Gastrocnemius medialis (tissue), 4 donors: Measurements from ENCODE around the gene UBQLN3. TPM values are rescaled to one million over a fixed set of nuclear protein-coding genes. Genes with fewer than 3 reads are reported as not detected.

Experiments used
- ATAC-seq, 2 donors: fragments of 150-250 bp; one replicate each; pipeline ENCODE4 v1.9.1; 2016
- DNase-seq, 2 donors: peaks; one replicate each; pipeline ENCODE4 v3.0.0-alpha.2; 2019
- H3K27ac ChIP-seq, 4 donors: fragments of 200-600 bp; sonication (generic); 1 replicate in 1 of 4; 2 replicates in 3 of 4; pipeline ENCODE4 v1.5.1; 2016 to 2018; ENCODE audit warnings: mild to moderate bottlenecking in 2 of 4, moderate library complexity in 1 of 4
- H3K27me3 ChIP-seq, 3 donors: fragments of 200-600 bp; sonication (generic) in 2 of 3; 1 replicate in 1 of 3; 2 replicates in 2 of 3; pipeline versions ENCODE4 v1.5.1 to v1.6.0; 2016 to 2019; ENCODE audit warnings: mild to moderate bottlenecking in 1 of 3, moderate library complexity in 1 of 3
- H3K36me3 ChIP-seq, 2 donors: fragments of 200-600 bp; sonication (generic) in 1 of 2; one replicate each; pipeline ENCODE4 v1.5.1; 2017 to 2018
- H3K4me1 ChIP-seq, 2 donors: fragments of 200-600 bp; sonication (generic) in 1 of 2; one replicate each; pipeline ENCODE4 v1.5.1; 2016 to 2017; ENCODE audit warnings: mild to moderate bottlenecking in 2 of 2
- H3K4me3 ChIP-seq, 4 donors: fragments of 200-600 bp; sonication (generic) in 3 of 4; 1 replicate in 1 of 4; 2 replicates in 3 of 4; pipeline ENCODE4 v1.5.1; 2016 to 2019; ENCODE audit warnings: mild to moderate bottlenecking in 2 of 4
- H3K9me3 ChIP-seq, 3 donors: fragments of 200-600 bp; sonication (generic) in 2 of 3; 1 replicate in 1 of 3; 2 replicates in 2 of 3; pipeline ENCODE4 v1.5.1; 2016 to 2019
- CTCF ChIP-seq, 5 experiments: fragments of 450-650 bp in 3 of 5; fragments of 200-600 bp in 2 of 5; sonication (generic) in 2 of 5; IDR thresholded peaks in 4 of 5; conservative IDR thresholded peaks in 1 of 5; 1 replicate in 4 of 5; 2 replicates in 1 of 5; pipeline ENCODE4 v1.5.1; 2016 to 2019; ENCODE audit warnings: antibody characterized with exemption in 5 of 5, mild to moderate bottlenecking in 3 of 5, moderate library complexity in 3 of 5
- POLR2A ChIP-seq, 2 donors: fragments of 450-650 bp; IDR thresholded peaks; one replicate each; pipeline ENCODE4 v1.6.1; 2017; ENCODE audit warnings: antibody characterized with exemption in 2 of 2, mild to moderate bottlenecking in 2 of 2, moderate library complexity in 2 of 2
- in situ Hi-C, 4 donors: fragments of 200-750 bp; cut with MboI; loops; one replicate each; pipeline versions ENCODE4 v1.15.0 to v1.8.0; 2017; ENCODE audit warnings: low sequenced_read_pairs in 4 of 4
- intact Hi-C: fragments of 100-400 bp; cut with DNase I; formaldehyde crosslinking; loops from one replicate; pipeline ENCODE4 v1.15.1; 2023; ENCODE audit warnings: low total_unique reads
- total RNA-seq, 4 donors: library from RNA; depleted of rRNA; stranded (reverse); fragments of >200 nt; gene quantifications; one replicate each; pipeline versions ENCODE4 v1.1.0 to v1.2.3, GENCODE V29; 2016

UBQLN3 gene
- total RNA-seq, 4 donors from 2014 or later = not detected

- in situ Hi-C loops = loop anchor here in 2 of 4 donors (10.0 to 25.0 kb wide), 2 partner anchors 316 to 324 kb away; partner anchors contain the start of gene OR52N2 (in 2 of the 2)
- intact Hi-C loops = no loop called here
- H3K27ac ChIP-seq = no peak within 1 kb of the TSS
These were observed 21.4 kb downstream of the UBQLN3 start, which contains the start of gene OR52D1 for GRCh38 chr11:5488385-5488784. OR52D1 (plus strand) TSS chr11:5488685; CDS start chr11:5488707, 22 bp downstream.

DNA sequence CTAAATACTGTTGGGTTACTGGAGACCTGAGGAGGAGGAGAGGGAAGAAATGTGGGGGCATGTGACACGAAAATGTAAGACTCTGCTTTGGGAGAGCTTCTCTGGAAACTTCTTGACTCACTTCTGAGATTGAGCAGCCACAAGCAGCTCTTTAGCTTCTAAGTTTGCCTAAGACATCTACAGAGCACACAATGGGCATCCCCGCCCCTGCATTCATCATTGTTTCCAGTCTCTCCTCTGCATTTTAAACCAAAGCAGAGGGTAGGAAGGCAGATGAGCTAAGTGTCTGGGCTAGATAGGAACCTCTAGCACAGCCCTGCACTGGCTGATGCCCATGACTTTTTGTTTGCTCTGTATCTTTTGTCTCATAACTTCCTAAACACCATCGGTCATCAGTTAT lies 23.3 kb downstream of the UBQLN3 start:
- no peak for TF ChIP-seq CTCF (IDR thresholded peaks at IDR 0.05 in 4 of 5, conservative IDR thresholded peaks at IDR 0.05 in 1 of 5)
- no peak for TF ChIP-seq POLR2A (IDR thresholded peaks at IDR 0.05)
- Histone ChIP-seq H3K4me1 (no peaks in the 10 kb centered on the region), H3K4me3 (no peak overlapping the region), H3K27me3 (no peaks in the 10 kb centered on the region), H3K9me3 (no peaks in the 10 kb centered on the region), H3K36me3 (no peaks in the 10 kb centered on the region), H3K27ac (no peak overlapping the region)
- intact Hi-C loops = no loop called here
- DNase-seq (no peak), ATAC-seq (no peak)
- in situ Hi-C loops = loop anchor here in 2 of 4 donors (10.0 to 25.0 kb wide), 2 partner anchors 318 to 326 kb away; partner anchors contain the start of gene OR52N2 (in 2 of the 2)

More at GRCh38 chr11:5488385-5488784, 21.4 kb downstream of the UBQLN3 start, which contains the start of gene OR52D1:
- Histone ChIP-seq H3K36me3 (no peaks in the 10 kb centered on the region), H3K9me3 (no peaks in the 10 kb centered on the region), H3K27me3 (no peaks in the 10 kb centered on the region), H3K4me1 (no peaks in the 10 kb centered on the region), H3K4me3 (no peak within 1 kb of the TSS)
- no peak for DNase-seq
- ATAC-seq = no peak
- TF ChIP-seq POLR2A (IDR thresholded peaks at IDR 0.05) (no peak), CTCF (IDR thresholded peaks at IDR 0.05 in 4 of 5, conservative IDR thresholded peaks at IDR 0.05 in 1 of 5) (no peak)

GRCh38 chr11:5486003-5486402 lies 23.8 kb downstream of the UBQLN3 start:
- in situ Hi-C loops = loop anchor here in 2 of 4 donors (10.0 to 25.0 kb wide), 2 partner anchors 319 to 326 kb away; partner anchors contain the start of gene OR52N2 (in 2 of the 2)

GRCh38 chr11:5476186-5476819 lies 33.5 kb downstream of the UBQLN3 start:
- no peak overlapping the region for H3K27ac ChIP-seq
- H3K27me3 ChIP-seq = no peaks in the 10 kb centered on the region
- H3K4me1 ChIP-seq = no peaks in the 10 kb centered on the region
- DNase-seq (no peak), ATAC-seq (no peak)
- intact Hi-C loops (loop anchor here (5.0 kb wide), 1 partner anchor 876 kb away; no protein-coding TSS in a partner anchor), in situ Hi-C loops (loop anchor here in 2 of 4 donors (10.0 to 25.0 kb wide), 2 partner anchors 328 to 336 kb away; partner anchors contain the start of gene OR52N2 (in 2 of the 2))
- H3K9me3 ChIP-seq = no peaks in the 10 kb centered on the region
- H3K4me3 ChIP-seq = no peak overlapping the region
- no peaks in the 10 kb centered on the region for H3K36me3 ChIP-seq
- TF ChIP-seq POLR2A (IDR thresholded peaks at IDR 0.05) (no peak), CTCF (IDR thresholded peaks at IDR 0.05 in 4 of 5, conservative IDR thresholded peaks at IDR 0.05 in 1 of 5) (peak in 4 of 5 experiments; percentile 24 to 66 (median 42))

More at GRCh38 chr11:5486003-5486402, 23.8 kb downstream of the UBQLN3 start:
- TF ChIP-seq POLR2A (IDR thresholded peaks at IDR 0.05) = no peak
- H3K27me3 ChIP-seq = no peaks in the 10 kb centered on the region
- H3K27ac ChIP-seq = no peak overlapping the region
- ATAC-seq = no peak
- DNase-seq = no peak
- H3K4me3 ChIP-seq = no peak overlapping the region
- no peaks in the 10 kb centered on the region for H3K4me1 ChIP-seq
- H3K36me3 ChIP-seq = no peaks in the 10 kb centered on the region
- H3K9me3 ChIP-seq = no peaks in the 10 kb centered on the region
- intact Hi-C loops = no loop called here

- H3K36me3 ChIP-seq = no peaks in the 10 kb centered on the region
- in situ Hi-C loops = loop anchor here in 1 of 4 donors (10.0 kb wide), 1 partner anchor 331 kb away; the partner anchor contains the start of gene OR52N2
- intact Hi-C loops = loop anchor here (2.0 kb wide), 1 partner anchor 335 kb away; the partner anchor contains the start of gene OR52N2
These were observed 35.8 kb downstream of the UBQLN3 start for GRCh38 chr11:5473921-5474320.

More at GRCh38 chr11:5473921-5474320, 35.8 kb downstream of the UBQLN3 start:
- H3K27ac ChIP-seq = no peak overlapping the region
- TF ChIP-seq POLR2A (IDR thresholded peaks at IDR 0.05) = no peak
- no peak for TF ChIP-seq CTCF (IDR thresholded peaks at IDR 0.05 in 4 of 5, conservative IDR thresholded peaks at IDR 0.05 in 1 of 5)
- DNase-seq = no peak
- H3K4me1 ChIP-seq = no peaks in the 10 kb centered on the region
- H3K4me3 ChIP-seq = no peak overlapping the region
- no peaks in the 10 kb centered on the region for H3K27me3 ChIP-seq
- ATAC-seq = no peak
- H3K9me3 ChIP-seq = no peaks in the 10 kb centered on the region
